ENCODE measurements around the gene SLC6A18. TPM values are rescaled to one million over a fixed set of nuclear protein-coding genes. Genes with fewer than 3 reads are reported as not detected.

SLC6A18 gene
- total and polyA plus RNA-seq, 2 of the 4 experiments (the other 2 are of a cell fraction), result not detected

- H3K4ac ChIP-seq (ENCODE audit: low read depth, low read length), result no peak overlapping the region
- TF ChIP-seq MAZ (IDR thresholded peaks at IDR 0.05; ENCODE audit: borderline replicate concordance, low read depth, low read length), result no peak
- TF ChIP-seq, protein P1, sequence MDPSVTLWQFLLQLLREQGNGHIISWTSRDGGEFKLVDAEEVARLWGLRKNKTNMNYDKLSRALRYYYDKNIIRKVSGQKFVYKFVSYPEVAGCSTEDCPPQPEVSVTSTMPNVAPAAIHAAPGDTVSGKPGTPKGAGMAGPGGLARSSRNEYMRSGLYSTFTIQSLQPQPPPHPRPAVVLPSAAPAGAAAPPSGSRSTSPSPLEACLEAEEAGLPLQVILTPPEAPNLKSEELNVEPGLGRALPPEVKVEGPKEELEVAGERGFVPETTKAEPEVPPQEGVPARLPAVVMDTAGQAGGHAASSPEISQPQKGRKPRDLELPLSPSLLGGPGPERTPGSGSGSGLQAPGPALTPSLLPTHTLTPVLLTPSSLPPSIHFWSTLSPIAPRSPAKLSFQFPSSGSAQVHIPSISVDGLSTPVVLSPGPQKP (IDR thresholded peaks at IDR 0.05; ENCODE audit: borderline replicate concordance, low read depth, low read length), result no peak
- TF ChIP-seq MXI1 (IDR thresholded peaks at IDR 0.05; ENCODE audit: borderline replicate concordance, low read depth, low read length), result no peak
- no peak for TF ChIP-seq RFX5 (IDR thresholded peaks at IDR 0.05; ENCODE audit: low read depth, low read length)
- TF ChIP-seq RCOR1 (IDR thresholded peaks at IDR 0.05; ENCODE audit: insufficient replicate concordance, low read length), result no peak
- dilution Hi-C loops (cut with HindIII; ENCODE audit: low sequenced_read_pairs, unreplicated experiment), result no loop called here
Measured at GRCh38 chr5:1180096-1180495, 45.1 kb upstream of the SLC6A18 start.

More at GRCh38 chr5:1180096-1180495, 45.1 kb upstream of the SLC6A18 start:
- CTCF ChIA-PET, result no interaction called here
- Histone ChIP-seq H3K9ac (ENCODE audit: low read depth, low read length) (no peak overlapping the region), H3K23ac (ENCODE audit: low read depth, low read length) (no peak overlapping the region), H2BK20ac (ENCODE audit: low read depth, low read length) (no peak overlapping the region), H3K79me1 (ENCODE audit: low read depth in 1 of 2, low read length in 2 of 2) (no peaks in the 10 kb centered on the region), H3K4me2 (ENCODE audit: low read depth, low read length) (no peak overlapping the region), H3K4me3 (ENCODE audit: insufficient read depth, low read depth, low read length) (no peak overlapping the region), H3K18ac (ENCODE audit: low read depth, low read length) (no peak overlapping the region), H4K8ac (ENCODE audit: low read depth in 2 of 2, low read length in 2 of 2) (no peak overlapping the region), H2BK15ac (ENCODE audit: low read depth, low read length) (no peak overlapping the region), H2AK9ac (replicated peaks; ENCODE audit: low read depth, low read length, poor library complexity) (no peak overlapping the region), H4K5ac (ENCODE audit: low read depth, low read length) (no peak overlapping the region), H4K91ac (ENCODE audit: insufficient read depth, low read depth, low read length) (no peak overlapping the region), H3K14ac (replicated peaks; ENCODE audit: low read depth, low read length) (no peak overlapping the region), H3K9me1 (ENCODE audit: insufficient read depth, low read length) (no peaks in the 10 kb centered on the region), H3K4me1 (ENCODE audit: control insufficient read depth, insufficient read depth, low read length) (no peaks in the 10 kb centered on the region), H3K36me3 (ENCODE audit: control insufficient read depth, insufficient read depth, low read length) (no peaks in the 10 kb centered on the region), H3K27ac (ENCODE audit: insufficient read depth, low read length) (no peak overlapping the region), H3K27me3 (ENCODE audit: control insufficient read depth, insufficient read depth, low read length) (peaks cover 17% of the 10 kb centered on the region; the same call in 1 of the 2 replicates), H3K56ac (ENCODE audit: extremely low read depth, insufficient read depth, low read length) (no peak overlapping the region), H2AK5ac (ENCODE audit: low read depth, low read length) (no peak overlapping the region), H2BK5ac (ENCODE audit: low read depth, low read length, poor library complexity, severe bottlenecking) (no peak overlapping the region), H3K9me3 (ENCODE audit: control insufficient read depth, insufficient read depth, low read length) (no peaks in the 10 kb centered on the region), H2BK120ac (ENCODE audit: low read depth, low read length) (no peak overlapping the region), H4K20me1 (ENCODE audit: insufficient read depth, low read length) (no peaks in the 10 kb centered on the region), H2AFZ (replicated peaks; ENCODE audit: low read length, poor library complexity) (no peak overlapping the region)
- in situ Hi-C loops (cut with MboI; ENCODE audit: low sequenced_read_pairs) (no loop called here), intact Hi-C loops (cut with micrococcal nuclease) (no loop called here)
- WGBS, 2 experiments (ENCODE audit: extremely low coverage in 2 of 2, insufficient read length in 1 of 2), result 75% methylated on average over 12 of the region's 20 CpGs; no CpG with 5 or more reads in 1 of the 2 experiments
- DNase-seq, result no peak
- BruUV-seq (replicated peaks), result no TSS peak
- POLR2A ChIA-PET (ENCODE audit: unreplicated experiment), result no interaction called here
- no peak for ATAC-seq (ENCODE audit: low read depth)
